HUES48 (cell line): ENCODE data around the gene WASHC2C.
"Not testable (repeated sequence)": the region's sequence is repeated elsewhere in the genome, so short reads cannot be mapped to it uniquely, and the experiment has no call there.

Experiments used
- H3K27ac ChIP-seq: one replicate; pipeline ENCODE4 v1.7.0; 2013; ENCODE audit warnings: low read depth, low read length, inconsistent platforms
- H3K27me3 ChIP-seq: 2 replicates; pipeline ENCODE4 v1.6.1; 2013; ENCODE audit warnings: mild to moderate bottlenecking, low read length; ENCODE audit not compliant: control insufficient read depth, insufficient read depth
- H3K36me3 ChIP-seq: 2 replicates; pipeline ENCODE4 v1.6.1; 2013; ENCODE audit warnings: low read length; ENCODE audit not compliant: control insufficient read depth, insufficient read depth
- H3K4me1 ChIP-seq: 2 replicates; pipeline ENCODE4 v1.6.1; 2013; ENCODE audit warnings: mild to moderate bottlenecking, low read length; ENCODE audit not compliant: control insufficient read depth, insufficient read depth
- H3K4me3 ChIP-seq: 2 replicates; pipeline ENCODE4 v1.5.1; 2013; ENCODE audit warnings: mild to moderate bottlenecking, low read depth, low read length
- H3K9ac ChIP-seq: 2 replicates; pipeline ENCODE4 v1.6.1; 2013; ENCODE audit warnings: mild to moderate bottlenecking, low read depth, low read length, moderate library complexity
- H3K9me3 ChIP-seq: 2 replicates; pipeline ENCODE4 v1.6.1; 2013; ENCODE audit warnings: low read length; ENCODE audit not compliant: control insufficient read depth, insufficient read depth

Gene WASHC2C

DNA sequence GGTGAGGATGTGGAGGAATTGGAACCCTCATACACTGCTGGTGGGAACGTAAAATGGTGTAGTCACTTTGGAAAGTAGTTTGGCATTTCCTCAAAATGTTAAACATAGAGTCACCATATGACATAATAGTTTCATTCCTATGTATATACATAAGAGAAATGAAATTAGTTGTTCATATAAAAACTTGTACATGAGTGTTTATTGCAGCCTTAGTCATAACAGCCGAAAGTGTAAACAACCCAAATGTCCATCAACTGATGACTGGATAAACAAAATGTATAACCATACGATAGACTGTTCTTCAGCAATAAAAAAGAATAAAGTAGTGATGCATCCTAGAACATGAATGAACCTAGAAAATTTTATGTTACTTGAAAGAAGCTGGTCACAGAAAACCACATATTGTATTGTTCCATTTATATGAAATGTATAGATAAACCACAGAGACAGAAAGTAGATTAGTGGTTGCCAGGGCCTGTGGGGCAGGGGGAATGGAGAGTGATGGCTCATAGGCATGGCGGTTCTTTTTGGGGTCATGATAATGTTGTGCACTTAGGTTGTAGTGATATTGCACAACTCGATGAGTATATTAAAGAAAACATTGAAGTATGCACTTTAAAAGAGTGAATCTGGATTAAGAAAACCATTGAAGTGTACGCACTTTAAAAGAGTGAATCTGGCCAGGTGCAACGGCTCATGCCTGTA lies 44.8 kb downstream of the WASHC2C start:
- H3K4me1 ChIP-seq, H3K36me3 ChIP-seq, H3K9ac ChIP-seq, H3K9me3 ChIP-seq, H3K4me3 ChIP-seq, H3K27me3 ChIP-seq, H3K27ac ChIP-seq: not testable (repeated sequence)

DNA sequence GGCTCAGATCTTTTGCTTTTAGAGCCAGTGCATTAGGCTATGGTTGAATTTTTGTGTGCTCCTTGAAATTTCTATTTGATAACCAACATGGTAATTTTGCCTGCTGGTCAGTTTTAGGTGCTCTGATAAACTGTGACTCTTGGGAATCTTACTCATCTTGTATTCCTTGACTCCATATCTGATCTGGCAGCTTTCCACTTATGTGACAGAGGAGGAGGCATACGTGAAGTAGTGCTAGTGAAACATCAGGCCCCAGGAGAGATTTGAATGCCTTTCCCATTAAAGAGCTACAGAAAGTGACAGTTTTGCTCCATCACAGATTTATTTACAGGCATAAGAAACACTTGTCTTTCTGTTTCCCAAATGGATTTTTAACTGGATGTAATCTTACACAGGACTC lies 59.2 kb downstream of the WASHC2C start:
- not testable (repeated sequence) for H3K4me3 ChIP-seq

GRCh38 chr10:45787212-45787741 lies 60.2 kb downstream of the WASHC2C start:
- H3K9me3 ChIP-seq, H3K27me3 ChIP-seq, H3K9ac ChIP-seq, H3K4me3 ChIP-seq, H3K27ac ChIP-seq, H3K4me1 ChIP-seq: not testable (repeated sequence)
- H3K36me3 ChIP-seq: peaks cover 11% of the 10 kb centered on the region

More for the DNA sequence above, 59.2 kb downstream of the WASHC2C start:
- H3K4me1 ChIP-seq, H3K9me3 ChIP-seq, H3K27ac ChIP-seq, H3K9ac ChIP-seq, H3K27me3 ChIP-seq: not testable (repeated sequence)
- peaks cover 11% of the 10 kb centered on the region for H3K36me3 ChIP-seq

GRCh38 chr10:45789991-45790390 lies 62.9 kb downstream of the WASHC2C start:
- not testable (repeated sequence) for H3K27ac ChIP-seq, H3K4me1 ChIP-seq, H3K9me3 ChIP-seq, H3K9ac ChIP-seq, H3K27me3 ChIP-seq, H3K4me3 ChIP-seq
- H3K36me3 ChIP-seq: peaks cover 11% of the 10 kb centered on the region

DNA sequence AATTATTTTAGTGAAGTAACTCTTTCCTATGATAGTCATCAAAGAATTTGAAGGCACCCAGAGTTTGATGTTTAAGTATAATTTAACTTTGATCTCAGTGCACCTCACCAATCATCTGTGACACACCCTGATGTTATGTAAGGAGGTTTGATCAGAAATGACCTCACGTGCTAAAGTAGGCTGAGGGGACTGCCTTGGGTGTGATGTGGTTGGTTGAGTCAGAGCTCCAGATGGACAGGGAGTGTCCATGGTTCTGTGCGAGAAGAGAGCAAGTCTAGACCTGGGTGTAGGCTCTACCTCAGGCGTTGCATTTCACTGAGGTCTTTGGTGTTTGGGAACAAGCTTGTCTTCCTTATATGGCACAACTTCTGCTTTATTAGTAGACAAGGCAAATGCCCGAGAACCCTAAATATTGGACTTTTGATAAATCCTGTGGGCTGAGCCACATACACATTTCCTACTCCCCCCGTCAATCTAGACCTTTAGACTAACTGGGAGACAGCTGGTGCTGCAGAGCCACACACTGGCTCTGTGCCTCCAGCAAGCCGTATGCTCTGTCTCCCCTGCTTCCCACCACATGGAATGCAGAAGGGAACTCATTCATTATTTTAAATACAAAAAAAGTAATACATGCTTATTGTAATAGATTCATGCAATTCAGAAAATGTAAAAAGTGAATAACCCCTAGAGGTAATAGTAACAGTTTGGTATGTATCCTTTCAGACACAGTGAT lies 63.8 kb downstream of the WASHC2C start:
- H3K27ac ChIP-seq, H3K9ac ChIP-seq, H3K27me3 ChIP-seq, H3K4me3 ChIP-seq, H3K4me1 ChIP-seq, H3K9me3 ChIP-seq: not testable (repeated sequence)
- peaks cover 11% of the 10 kb centered on the region for H3K36me3 ChIP-seq

DNA sequence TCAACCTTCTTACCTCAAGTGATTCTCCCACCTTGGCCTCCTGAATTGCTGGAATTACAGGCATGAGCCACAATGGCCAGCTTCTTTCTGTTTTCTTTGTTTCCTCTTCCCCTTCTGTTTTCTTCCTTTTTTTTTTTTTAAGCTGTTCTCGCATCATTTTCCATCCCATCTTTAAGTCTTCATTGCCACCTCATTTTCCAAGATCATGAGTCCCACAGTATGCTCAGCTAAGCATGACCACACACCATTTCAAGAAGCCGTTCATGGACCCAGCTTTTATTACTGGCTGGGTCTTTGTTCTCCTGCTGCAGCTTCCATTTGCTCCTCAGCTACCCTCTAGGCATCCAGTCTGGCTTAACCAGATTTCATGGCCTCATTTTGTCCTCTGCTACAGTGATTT lies 67.7 kb downstream of the WASHC2C start:
- H3K27ac ChIP-seq, H3K4me3 ChIP-seq, H3K27me3 ChIP-seq, H3K9me3 ChIP-seq, H3K4me1 ChIP-seq, H3K36me3 ChIP-seq, H3K9ac ChIP-seq: not testable (repeated sequence)

DNA sequence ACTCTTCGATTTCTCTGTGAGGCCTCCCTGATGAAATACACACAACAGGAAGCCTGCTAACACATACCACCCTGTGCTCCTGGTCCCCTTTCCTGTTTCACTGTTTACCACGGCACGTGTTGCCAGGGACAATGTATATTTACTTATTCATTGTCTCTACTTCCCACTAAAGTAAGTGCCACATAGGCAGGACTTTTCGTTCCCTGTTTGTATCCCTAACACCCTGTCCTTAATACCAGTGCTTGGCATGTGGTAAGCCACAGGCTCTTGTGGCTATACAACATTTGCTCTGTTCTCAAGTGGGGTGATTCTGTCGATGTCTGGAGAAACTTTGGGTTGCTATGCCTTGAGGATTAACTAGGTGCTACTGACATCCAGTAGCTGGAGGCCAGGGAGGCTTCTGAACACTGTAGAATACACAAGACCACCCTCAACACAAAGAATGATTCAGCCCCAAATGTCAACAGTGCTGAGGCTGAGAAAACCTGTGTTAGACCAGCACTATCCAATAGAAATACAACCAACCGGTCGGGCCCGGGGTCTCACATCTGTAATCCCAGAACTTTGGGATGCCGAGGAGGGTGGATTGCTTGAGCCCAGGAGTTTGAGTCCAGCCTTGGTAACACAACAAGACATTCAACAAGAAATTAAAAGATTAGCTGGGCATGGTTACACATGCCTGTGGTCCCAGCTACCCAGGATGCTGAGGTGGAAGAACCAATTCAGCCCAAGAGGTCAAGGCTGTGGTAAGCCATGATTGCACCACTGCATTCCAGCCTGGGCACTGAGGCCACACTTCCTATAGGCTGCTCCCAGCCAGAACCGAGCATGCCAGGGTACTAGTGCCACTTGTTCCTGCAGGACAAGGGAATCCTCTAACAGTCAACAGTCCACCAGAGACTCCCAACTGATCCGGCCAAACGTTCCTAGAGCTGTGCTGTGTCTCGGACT lies 76.3 kb downstream of the WASHC2C start:
- not testable (repeated sequence) for H3K9ac ChIP-seq, H3K27ac ChIP-seq, H3K27me3 ChIP-seq, H3K36me3 ChIP-seq, H3K4me3 ChIP-seq, H3K4me1 ChIP-seq, H3K9me3 ChIP-seq

- H3K27me3 ChIP-seq, H3K9me3 ChIP-seq, H3K4me1 ChIP-seq, H3K27ac ChIP-seq, H3K4me3 ChIP-seq, H3K9ac ChIP-seq, H3K36me3 ChIP-seq: not testable (repeated sequence)
Observed at GRCh38 chr10:45804996-45805395, 77.9 kb downstream of the WASHC2C start.

DNA sequence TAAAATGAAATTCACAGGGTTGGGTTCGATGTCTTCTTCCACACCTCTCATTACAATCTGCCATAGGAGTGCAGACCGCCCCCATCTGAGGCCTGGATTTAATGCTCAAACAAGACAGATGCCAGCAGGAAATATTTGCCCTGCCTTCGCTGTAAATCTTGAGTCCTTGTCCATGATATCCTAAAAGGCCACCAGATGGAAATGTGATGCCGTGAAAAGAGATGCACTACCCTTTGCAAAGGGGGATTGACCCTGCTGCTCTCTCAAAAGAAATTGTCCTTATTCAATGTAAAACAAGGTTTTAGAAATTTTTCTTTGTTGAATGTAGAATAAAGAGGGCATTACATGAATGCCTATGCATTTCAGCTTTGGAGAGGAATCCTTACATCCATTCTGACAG lies 82.8 kb downstream of the WASHC2C start:
- H3K36me3 ChIP-seq: no peaks in the 10 kb centered on the region
- H3K9ac ChIP-seq: no peak overlapping the region
- H3K9me3 ChIP-seq: no peaks in the 10 kb centered on the region
- H3K27ac ChIP-seq: no peak overlapping the region
- H3K4me3 ChIP-seq: no peak overlapping the region
- H3K4me1 ChIP-seq: no peaks in the 10 kb centered on the region
- no peaks in the 10 kb centered on the region for H3K27me3 ChIP-seq

GRCh38 chr10:45811075-45811474 lies 84.0 kb downstream of the WASHC2C start:
- no peak overlapping the region for H3K4me3 ChIP-seq
- H3K4me1 ChIP-seq: no peaks in the 10 kb centered on the region
- no peak overlapping the region for H3K27ac ChIP-seq
- H3K27me3 ChIP-seq: no peaks in the 10 kb centered on the region
- no peak overlapping the region for H3K9ac ChIP-seq
- H3K36me3 ChIP-seq: no peaks in the 10 kb centered on the region
- H3K9me3 ChIP-seq: no peaks in the 10 kb centered on the region

DNA sequence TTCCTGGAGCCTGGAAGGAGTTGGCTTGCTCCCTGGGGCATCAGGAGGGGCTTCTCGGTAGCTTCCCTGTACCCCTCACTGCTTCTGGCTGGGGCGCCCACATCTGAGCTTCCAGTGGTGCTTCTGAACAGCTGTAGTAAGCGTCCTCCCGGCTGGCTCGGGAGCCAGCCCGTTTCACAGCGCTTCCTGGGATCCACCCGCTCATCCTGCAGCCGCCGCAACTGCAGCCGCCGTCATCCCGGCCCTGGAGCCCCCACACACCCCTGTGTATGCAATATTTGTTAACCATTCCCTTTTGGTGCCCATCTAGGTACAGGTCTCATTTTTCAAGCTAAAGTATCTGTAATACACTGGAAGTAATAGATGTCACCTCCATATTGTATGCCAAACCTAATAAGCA lies 85.9 kb downstream of the WASHC2C start:
- H3K4me3 ChIP-seq, H3K27ac ChIP-seq, H3K9me3 ChIP-seq, H3K27me3 ChIP-seq, H3K9ac ChIP-seq, H3K36me3 ChIP-seq, H3K4me1 ChIP-seq: not testable (repeated sequence)
